NCI-H446 (cell line): ENCODE measurements around the gene MRPL54.
"Not testable (repeated sequence)": the region's sequence is repeated elsewhere in the genome, so short reads cannot be mapped to it uniquely, and the experiment has no call there.

ENCODE experiments used
- DNase-seq, 2 experiments: peaks; one replicate each; lab custom pipeline; 2025; lab: John Stamatoyannopoulos, UW

Gene MRPL54

DNA sequence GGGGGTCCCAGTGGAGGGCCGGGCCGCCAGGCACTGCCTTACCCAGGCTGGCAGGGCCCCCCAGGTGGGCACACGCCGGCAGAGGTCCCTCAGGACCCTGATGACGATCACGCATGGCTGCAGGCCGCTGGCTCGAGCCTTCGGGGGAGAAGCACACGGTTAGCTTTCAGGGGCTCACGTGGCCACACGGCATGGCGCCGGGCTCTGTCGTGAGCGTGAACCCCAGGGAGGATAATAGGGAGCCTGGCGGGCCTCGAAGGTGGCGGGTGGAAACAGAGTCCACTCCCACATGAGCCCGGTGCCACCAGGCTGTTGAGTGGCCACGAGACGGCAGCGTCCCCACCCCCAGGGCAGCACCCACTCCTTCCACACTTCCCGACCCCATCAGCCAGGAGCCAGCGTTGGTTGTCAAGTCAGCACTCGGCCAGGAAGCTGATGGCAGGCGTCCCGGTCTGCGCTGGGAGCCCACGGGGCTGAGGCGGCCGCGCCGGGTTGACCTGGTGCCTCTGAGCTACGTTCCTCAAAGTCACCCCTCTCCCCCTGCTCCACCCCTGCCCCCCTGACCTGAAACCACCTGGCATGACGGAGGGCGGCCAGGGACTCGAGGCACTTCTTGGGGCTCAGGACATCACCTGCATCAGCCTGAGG is 48.4 kb downstream of the MRPL54 start:
- DNase-seq = no peak

DNA sequence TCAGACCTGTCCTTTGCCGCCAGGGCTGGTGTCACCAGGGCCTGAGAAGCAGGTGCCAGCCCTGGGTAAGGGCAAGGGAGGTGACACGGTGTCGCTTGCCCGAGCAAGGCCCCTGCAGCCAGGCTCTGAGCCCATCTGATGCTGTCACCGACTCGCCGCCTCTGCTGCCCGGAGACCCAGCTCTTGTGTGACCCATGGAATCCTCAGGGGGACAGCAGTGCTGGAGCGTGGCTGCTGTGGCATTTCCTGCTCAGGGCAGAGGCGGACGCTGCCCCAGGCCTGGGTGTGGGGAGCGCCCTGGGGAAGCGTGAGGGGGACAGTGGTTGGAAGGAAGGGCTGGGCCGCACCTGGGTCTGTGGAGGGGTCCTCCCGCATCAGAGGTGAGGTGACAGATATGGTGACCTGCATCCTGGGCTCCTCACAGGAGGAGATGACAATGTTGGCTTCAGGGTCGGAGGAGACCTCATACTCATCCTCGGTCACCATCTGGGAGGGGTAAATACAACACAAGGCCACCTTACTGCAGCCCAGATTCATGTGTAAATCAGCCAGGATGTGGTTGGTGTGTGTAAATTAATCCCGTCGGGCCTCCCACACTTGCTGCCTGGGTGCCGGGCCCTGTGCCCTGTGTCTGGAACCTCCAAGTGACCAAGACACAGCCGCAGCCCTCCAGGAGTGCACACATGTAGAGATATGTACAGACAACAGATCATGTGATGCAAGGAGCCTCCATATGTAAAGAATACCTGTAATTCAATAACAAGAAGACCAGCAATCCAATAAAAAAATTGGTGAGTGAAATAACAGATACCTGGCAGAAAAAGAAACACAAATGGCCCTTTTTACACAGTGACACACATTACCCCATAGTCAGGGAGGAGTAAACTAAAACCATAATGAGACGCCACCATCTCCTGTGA is 51.3 kb downstream of the MRPL54 start:
- no peak for DNase-seq

DNA sequence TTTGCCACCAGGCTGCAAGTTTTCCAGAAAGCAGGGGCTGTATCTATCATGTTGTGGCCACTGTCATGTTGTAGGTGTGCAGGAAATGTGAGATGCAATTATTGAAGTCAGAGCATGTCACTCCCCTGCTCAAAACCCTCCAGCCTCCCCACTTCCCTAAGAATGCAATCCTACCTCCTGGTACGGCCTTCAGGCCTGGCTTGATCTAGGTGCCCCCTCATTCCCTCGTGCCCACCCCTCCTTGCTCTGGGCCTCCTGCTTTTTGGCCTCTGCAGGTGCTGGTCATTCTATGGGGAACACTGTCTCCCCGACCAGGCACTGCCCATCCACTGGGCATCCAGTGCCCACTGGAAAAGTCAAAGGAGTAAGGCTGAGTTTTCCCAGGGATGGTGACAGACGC is 52.2 kb downstream of the MRPL54 start:
- no peak for DNase-seq

DNA sequence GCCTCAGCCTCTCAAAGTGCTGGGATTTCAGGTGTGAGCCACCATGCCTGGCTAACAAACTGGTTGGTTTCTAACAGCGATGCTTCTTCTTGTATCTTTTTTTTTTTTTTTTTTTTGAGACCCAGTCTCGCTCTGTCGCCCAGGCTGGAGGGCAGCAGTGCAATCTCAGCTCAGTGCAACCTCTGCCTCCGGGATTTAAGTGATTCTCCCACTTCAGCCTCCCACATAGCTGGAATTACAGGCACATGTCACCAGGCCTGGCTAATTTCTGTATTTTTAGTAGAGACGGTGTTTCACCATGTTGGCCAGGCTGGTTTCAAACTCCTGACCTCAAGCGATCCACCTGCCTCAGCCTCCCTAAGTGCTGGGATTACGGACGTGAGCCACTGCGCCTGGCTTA is 53.7 kb downstream of the MRPL54 start:
- DNase-seq = not testable (repeated sequence)

DNA sequence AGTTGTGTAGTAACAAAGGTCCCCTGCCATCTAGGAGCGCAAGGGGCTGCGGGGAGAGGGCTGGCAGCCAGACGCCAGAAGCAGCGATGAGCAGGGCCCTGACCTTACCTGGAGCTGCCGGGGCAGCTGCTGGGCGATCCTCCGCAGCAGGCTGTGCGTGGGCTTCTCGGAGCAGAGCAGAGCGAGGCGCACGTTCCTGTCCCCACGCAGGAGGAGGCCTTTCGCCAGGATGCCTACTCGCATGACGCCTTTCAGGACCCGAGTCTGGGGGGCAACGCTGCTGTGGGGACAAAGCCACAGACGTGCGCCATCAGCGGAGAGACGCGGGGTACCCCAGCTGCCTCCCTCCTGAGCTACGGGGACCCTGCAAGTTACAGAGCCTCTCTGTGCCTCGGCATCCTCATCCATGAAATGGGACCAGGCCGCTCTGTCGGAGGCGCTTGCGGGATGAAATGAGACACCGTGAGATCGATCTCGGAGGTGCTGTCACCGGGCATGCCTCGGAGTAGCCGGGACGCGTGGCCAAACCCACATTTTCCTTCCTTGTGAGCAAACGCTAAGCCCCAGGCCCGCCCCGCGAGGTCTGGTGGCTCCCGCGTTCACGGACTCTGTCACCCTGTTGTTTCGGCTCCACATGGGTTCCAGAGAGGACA is 54.2 kb downstream of the MRPL54 start:
- no peak for DNase-seq
